ENCODE data around the gene RAD21L1.

Gene RAD21L1

GRCh38 chr20:1267809-1268374, 42.0 kb downstream of the RAD21L1 start:
- ATAC-seq, result no peak
- TF ChIP-seq ARNTL (CRISPR knock-in tag; IDR thresholded peaks at IDR 0.05; ENCODE audit: borderline replicate concordance, low read depth) (no peak), CSDC2 (CRISPR knock-in tag; IDR thresholded peaks at IDR 0.05) (no peak), POU6F1 (CRISPR knock-in tag; IDR thresholded peaks at IDR 0.05; ENCODE audit: borderline replicate concordance, low read depth) (no peak), SNAI2 (CRISPR knock-in tag; IDR thresholded peaks at IDR 0.05) (no peak), ESRRG (CRISPR knock-in tag; IDR thresholded peaks at IDR 0.05) (no peak), BACH2 (CRISPR knock-in tag; IDR thresholded peaks at IDR 0.05; ENCODE audit: borderline replicate concordance) (no peak), ZNF70 (CRISPR knock-in tag; IDR thresholded peaks at IDR 0.05) (no peak), CSRNP3 (CRISPR knock-in tag; IDR thresholded peaks at IDR 0.05) (no peak), OSR1 (CRISPR knock-in tag; IDR thresholded peaks at IDR 0.05) (no peak), TCF4 (CRISPR knock-in tag; IDR thresholded peaks at IDR 0.05; ENCODE audit: borderline replicate concordance) (no peak), ISL1 (CRISPR knock-in tag; IDR thresholded peaks at IDR 0.05) (no peak), ZNF565 (CRISPR knock-in tag; conservative IDR thresholded peaks at IDR 0.05; ENCODE audit: low read depth) (no peak), CREB5 (CRISPR knock-in tag; IDR thresholded peaks at IDR 0.05; ENCODE audit: low read depth) (no peak), TOX (CRISPR knock-in tag; IDR thresholded peaks at IDR 0.05; ENCODE audit: borderline replicate concordance) (no peak), GLIS3 (CRISPR knock-in tag; IDR thresholded peaks at IDR 0.05) (no peak)

- no peak for ATAC-seq
- TF ChIP-seq SNAI2 (CRISPR knock-in tag; IDR thresholded peaks at IDR 0.05), result no peak
- TF ChIP-seq OSR1 (CRISPR knock-in tag; IDR thresholded peaks at IDR 0.05), result no peak
- TF ChIP-seq CREB5 (CRISPR knock-in tag; IDR thresholded peaks at IDR 0.05; ENCODE audit: low read depth), result no peak
- no peak for TF ChIP-seq ZFP30 (CRISPR knock-in tag; IDR thresholded peaks at IDR 0.05)
- no peak for TF ChIP-seq TOX (CRISPR knock-in tag; IDR thresholded peaks at IDR 0.05; ENCODE audit: borderline replicate concordance)
- TF ChIP-seq ESRRG (CRISPR knock-in tag; IDR thresholded peaks at IDR 0.05), result no peak
- TF ChIP-seq GLIS3 (CRISPR knock-in tag; IDR thresholded peaks at IDR 0.05), result no peak
- TF ChIP-seq ZNF8 (CRISPR knock-in tag; IDR thresholded peaks at IDR 0.05), result no peak
- TF ChIP-seq ARNTL (CRISPR knock-in tag; IDR thresholded peaks at IDR 0.05; ENCODE audit: borderline replicate concordance, low read depth), result no peak
- TF ChIP-seq PPARA (CRISPR knock-in tag; IDR thresholded peaks at IDR 0.05; ENCODE audit: borderline replicate concordance), result no peak
- TF ChIP-seq ZNF70 (CRISPR knock-in tag; IDR thresholded peaks at IDR 0.05), result no peak
- no peak for TF ChIP-seq ZFP3 (CRISPR knock-in tag; IDR thresholded peaks at IDR 0.05)
- TF ChIP-seq ZC3H10 (CRISPR knock-in tag; IDR thresholded peaks at IDR 0.05), result no peak
- no peak for TF ChIP-seq CSRNP3 (CRISPR knock-in tag; IDR thresholded peaks at IDR 0.05)
- no peak for TF ChIP-seq TSHZ2 (CRISPR knock-in tag; IDR thresholded peaks at IDR 0.05)
- no peak for TF ChIP-seq TCF4 (CRISPR knock-in tag; IDR thresholded peaks at IDR 0.05; ENCODE audit: borderline replicate concordance)
- no peak for TF ChIP-seq ISL1 (CRISPR knock-in tag; IDR thresholded peaks at IDR 0.05)
- no peak for TF ChIP-seq BACH2 (CRISPR knock-in tag; IDR thresholded peaks at IDR 0.05; ENCODE audit: borderline replicate concordance)
Observed at GRCh38 chr20:1269235-1269634, 43.4 kb downstream of the RAD21L1 start.

Data from SK-N-SH treated with all-trans-retinoic acid at 6 μM for 48 hours (cell line).